GM18520 (cell line): ENCODE measurements around the gene SOHLH1.

ENCODE experiments used
- ATAC-seq: cut with Tn5 transposase; IDR thresholded peaks from one replicate; pipeline ENCODE4 v1.9.1; 2021; ENCODE audit not compliant: unreplicated experiment

Gene SOHLH1

GRCh38 chr9:135731454-135731853, 32.2 kb upstream of the SOHLH1 start:
- ATAC-seq: no peak

- no peak for ATAC-seq
These were observed 30.2 kb upstream of the SOHLH1 start for GRCh38 chr9:135729480-135729879.

- ATAC-seq: no peak
These were observed 29.3 kb upstream of the SOHLH1 start for GRCh38 chr9:135728436-135729110.

- no peak for ATAC-seq
These were observed 28.1 kb upstream of the SOHLH1 start for GRCh38 chr9:135727257-135727875.

GRCh38 chr9:135726138-135726853, 27.0 kb upstream of the SOHLH1 start:
- no peak for ATAC-seq

GRCh38 chr9:135724186-135724787, 25.0 kb upstream of the SOHLH1 start:
- no peak for ATAC-seq

GRCh38 chr9:135722365-135722764, 23.1 kb upstream of the SOHLH1 start:
- ATAC-seq: no peak

- no peak for ATAC-seq
These were observed 20.2 kb upstream of the SOHLH1 start for GRCh38 chr9:135719472-135719871.

- ATAC-seq: no peak
These were observed 19.3 kb upstream of the SOHLH1 start for GRCh38 chr9:135718616-135719015.

- ATAC-seq: no peak
These were observed 18.1 kb upstream of the SOHLH1 start for GRCh38 chr9:135717410-135717809.

- ATAC-seq: no peak
These were observed 16.8 kb upstream of the SOHLH1 start for GRCh38 chr9:135716045-135716444.

- no peak for ATAC-seq
These were observed 15.8 kb upstream of the SOHLH1 start for GRCh38 chr9:135715056-135715595.

GRCh38 chr9:135714242-135715055, 15.2 kb upstream of the SOHLH1 start:
- ATAC-seq: no peak

- no peak for ATAC-seq
These were observed 13.5 kb upstream of the SOHLH1 start for GRCh38 chr9:135712613-135713295.

- no peak for ATAC-seq
These were observed 12.6 kb upstream of the SOHLH1 start for GRCh38 chr9:135711881-135712280.

- no peak for ATAC-seq
These were observed 12.1 kb upstream of the SOHLH1 start for GRCh38 chr9:135711391-135711790.

- no peak for ATAC-seq
These were observed 8.9 kb upstream of the SOHLH1 start for GRCh38 chr9:135708164-135708563.

- no peak for ATAC-seq
These were observed 8.2 kb upstream of the SOHLH1 start for GRCh38 chr9:135707252-135708138.

GRCh38 chr9:135706288-135706687, 7.0 kb upstream of the SOHLH1 start:
- no peak for ATAC-seq
